GM10847 (cell line): Measurements from ENCODE around the gene PINLYP.

Source experiments
- POLR2A ChIP-seq: IDR thresholded peaks from 2 replicates; pipeline ENCODE4 v1.6.1; 2011; ENCODE audit not compliant: insufficient read length; ENCODE audit errors: extremely low read depth

PINLYP gene

GRCh38 chr19:43541920-43542650 lies 33.5 kb upstream of the PINLYP start:
- TF ChIP-seq POLR2A = no peak

GRCh38 chr19:43544077-43544476 lies 31.5 kb upstream of the PINLYP start:
- TF ChIP-seq POLR2A = no peak

GRCh38 chr19:43545276-43545675 lies 30.3 kb upstream of the PINLYP start:
- TF ChIP-seq POLR2A = no peak

GRCh38 chr19:43545981-43546380 lies 29.6 kb upstream of the PINLYP start:
- TF ChIP-seq POLR2A = no peak

GRCh38 chr19:43546581-43546980 lies 29.0 kb upstream of the PINLYP start:
- no peak for TF ChIP-seq POLR2A

GRCh38 chr19:43548706-43549105 lies 26.9 kb upstream of the PINLYP start:
- TF ChIP-seq POLR2A = no peak

- TF ChIP-seq POLR2A = no peak
Observed at GRCh38 chr19:43551399-43552197, 24.0 kb upstream of the PINLYP start.

GRCh38 chr19:43552198-43552450 lies 23.5 kb upstream of the PINLYP start:
- no peak for TF ChIP-seq POLR2A

- TF ChIP-seq POLR2A = no peak
Observed at GRCh38 chr19:43552616-43553015, 23.0 kb upstream of the PINLYP start.

- TF ChIP-seq POLR2A = no peak
Observed at GRCh38 chr19:43553656-43554055, 21.9 kb upstream of the PINLYP start.

GRCh38 chr19:43554317-43554895 lies 21.2 kb upstream of the PINLYP start:
- no peak for TF ChIP-seq POLR2A

GRCh38 chr19:43555185-43555770 lies 20.3 kb upstream of the PINLYP start:
- TF ChIP-seq POLR2A = no peak

- no peak for TF ChIP-seq POLR2A
Observed at GRCh38 chr19:43560687-43561086, 14.9 kb upstream of the PINLYP start.

GRCh38 chr19:43561139-43561970 lies 14.2 kb upstream of the PINLYP start:
- TF ChIP-seq POLR2A = no peak

GRCh38 chr19:43562226-43562697 lies 13.3 kb upstream of the PINLYP start:
- TF ChIP-seq POLR2A = no peak

GRCh38 chr19:43562698-43563241 lies 12.8 kb upstream of the PINLYP start:
- no peak for TF ChIP-seq POLR2A
